Liver (tissue), 9 donors: Measurements from ENCODE around the gene CYBA. TPM values are rescaled to one million over a fixed set of nuclear protein-coding genes. Genes with fewer than 3 reads are reported as not detected.

Source experiments
- DNase-seq: peaks from one replicate; pipeline ENCODE4 v3.0.0-alpha.2; 2017; ENCODE audit warnings: low spot score
- H3K27ac ChIP-seq, 2 donors: one replicate each; pipeline ENCODE4 v1.7.0; 2013; ENCODE audit warnings: inconsistent platforms in 2 of 2, low read length in 2 of 2, control low read depth in 1 of 2, low read depth in 1 of 2, mild to moderate bottlenecking in 1 of 2
- H3K27me3 ChIP-seq, 4 donors: one replicate each; pipeline versions ENCODE4 v1.6.1 to v1.7.0; 2013; ENCODE audit warnings: low read length in 3 of 4, inconsistent platforms in 1 of 4, mild to moderate bottlenecking in 1 of 4, moderate library complexity in 1 of 4; ENCODE audit not compliant: control insufficient read depth in 4 of 4, insufficient read depth in 4 of 4
- H3K36me3 ChIP-seq, 4 donors: one replicate each; pipeline versions ENCODE4 v1.6.1 to v1.7.0; 2013; ENCODE audit warnings: low read length in 3 of 4, mild to moderate bottlenecking in 3 of 4, low read depth in 1 of 4, moderate library complexity in 1 of 4; ENCODE audit not compliant: control insufficient read depth in 4 of 4, insufficient read depth in 3 of 4
- H3K4me1 ChIP-seq, 4 donors: one replicate each; pipeline versions ENCODE4 v1.6.1 to v1.7.0; 2013; ENCODE audit warnings: low read length in 3 of 4, mild to moderate bottlenecking in 3 of 4, moderate library complexity in 1 of 4; ENCODE audit not compliant: control insufficient read depth in 4 of 4, insufficient read depth in 4 of 4
- H3K4me3 ChIP-seq, 3 donors: one replicate each; pipeline versions ENCODE4 v1.6.1 to v1.7.0; 2013; ENCODE audit warnings: low read length in 3 of 3, control low read depth in 1 of 3, low read depth in 1 of 3, mild to moderate bottlenecking in 1 of 3
- H3K9ac ChIP-seq, 2 donors: one replicate each; pipeline ENCODE4 v1.7.0; 2013; ENCODE audit warnings: low read length in 2 of 2, mild to moderate bottlenecking in 2 of 2, moderate library complexity in 2 of 2, control low read depth in 1 of 2, low read depth in 1 of 2
- H3K9me3 ChIP-seq, 4 donors: one replicate each; pipeline versions ENCODE4 v1.6.1 to v1.7.0; 2013; ENCODE audit warnings: low read length in 3 of 4; ENCODE audit not compliant: control insufficient read depth in 4 of 4
- ATF3 ChIP-seq: IDR thresholded peaks from 2 replicates; pipeline ENCODE4 v1.6.1; 2016; ENCODE audit warnings: antibody characterized with exemption
- EGR1 ChIP-seq, 2 donors: IDR thresholded peaks; 2 replicates each; pipeline ENCODE4 v1.6.1; 2016 to 2018; ENCODE audit warnings: antibody characterized with exemption in 2 of 2, low read depth in 2 of 2
- HNF4A ChIP-seq, 2 donors: conservative IDR thresholded peaks; 2 replicates each; pipeline ENCODE4 v1.6.1; 2016; ENCODE audit warnings: antibody characterized with exemption in 2 of 2, mild to moderate bottlenecking in 2 of 2
- HNF4G ChIP-seq: IDR thresholded peaks from 2 replicates; pipeline ENCODE4 v1.6.1; 2016; ENCODE audit warnings: antibody characterized with exemption
- NR2F2 ChIP-seq: IDR thresholded peaks from 2 replicates; pipeline ENCODE4 v1.6.1; 2016; ENCODE audit warnings: antibody characterized with exemption
- RAD21 ChIP-seq, 2 donors: IDR thresholded peaks; 2 replicates each; pipeline ENCODE4 v1.6.1; 2016; ENCODE audit warnings: antibody characterized with exemption in 2 of 2, mild to moderate bottlenecking in 2 of 2
- REST ChIP-seq: IDR thresholded peaks from 2 replicates; pipeline ENCODE4 v1.6.1; 2016; ENCODE audit warnings: antibody characterized with exemption, mild to moderate bottlenecking
- RXRA ChIP-seq, 2 donors: IDR thresholded peaks; 2 replicates each; pipeline ENCODE4 v1.6.1; 2017 to 2018; ENCODE audit warnings: antibody characterized with exemption in 2 of 2, mild to moderate bottlenecking in 1 of 2
- YY1 ChIP-seq: IDR thresholded peaks from 2 replicates; pipeline ENCODE4 v1.6.1; 2016; ENCODE audit warnings: antibody characterized with exemption, mild to moderate bottlenecking
- ZBTB33 ChIP-seq: IDR thresholded peaks from 2 replicates; pipeline ENCODE4 v1.6.1; 2016; ENCODE audit warnings: antibody characterized with exemption
- WGBS: extraction: QIAGEN DNeasy Blood & Tissue Kit; methylation state at CpG from one replicate; pipeline ENCODE4 v1.1.7; 2013; 5-methylcytosine and 5-hydroxymethylcytosine counted together
- polyA plus RNA-seq, 2 donors: library from polyadenylated mRNA; stranded (reverse) in 1 of 2; unstranded in 1 of 2; fragments of 200-250 nt in 1 of 2; fragments of >200 nt in 1 of 2; fragmentation: Nextera tagmentation in 1 of 2; extraction: Ambion mirVana in 1 of 2; gene quantifications; one replicate each; pipeline versions ENCODE4 v1.2.1 to v1.2.3, GENCODE V29; 2013 to 2015
- total RNA-seq, 2 donors: library from RNA; depleted of rRNA; stranded (reverse); fragments of >200 nt; gene quantifications; one replicate each; pipeline ENCODE4 v1.2.3, GENCODE V29; 2014
- TF ChIP-seq, protein P1 (sequence below): IDR thresholded peaks from 2 replicates; pipeline ENCODE4 v1.6.1; 2016; ENCODE audit warnings: antibody characterized with exemption
- TF ChIP-seq, protein P2 (sequence below): fragments of 150-350 bp; IDR thresholded peaks from 2 replicates; pipeline ENCODE4 v1.5.1; 2017; ENCODE audit warnings: improper control_type of control experiment, low read depth, low read length; ENCODE audit not compliant: missing input control
- donor health status: healthy.
- donor health status: healthy.
- donor health status: healthy.
- donor health status: healthy.
- donor health status: healthy.

CYBA gene
- total and polyA plus RNA-seq, 4 donors: 39.0 to 217 (median 52.6) TPM

DNA sequence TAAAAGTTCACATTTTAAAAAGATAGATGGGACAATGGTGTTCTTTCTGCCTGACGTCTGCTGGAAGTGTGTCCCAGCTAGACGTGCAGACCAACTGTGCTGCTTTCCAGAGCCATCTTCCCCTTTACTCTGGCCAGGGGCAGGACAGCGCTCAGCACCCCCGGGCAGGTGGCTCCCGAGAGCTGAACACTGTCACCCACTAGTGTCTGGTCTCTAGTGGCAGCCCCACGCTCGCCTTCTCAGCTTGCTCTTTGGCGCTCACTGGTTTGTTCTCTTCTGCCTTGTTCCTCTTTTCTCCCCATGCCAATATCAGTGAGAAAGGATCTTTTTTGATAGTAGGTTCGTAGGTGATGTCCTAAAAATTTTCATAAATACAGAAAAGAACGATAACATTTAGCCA is 54.9 kb downstream of the CYBA start:
- H3K27ac ChIP-seq: no peak overlapping the region
- H3K27me3 ChIP-seq: no peaks in the 10 kb centered on the region
- no peak for TF ChIP-seq NR2F2
- TF ChIP-seq HNF4A (conservative IDR thresholded peaks at IDR 0.05): no peak
- TF ChIP-seq YY1: no peak
- TF ChIP-seq, protein P1, sequence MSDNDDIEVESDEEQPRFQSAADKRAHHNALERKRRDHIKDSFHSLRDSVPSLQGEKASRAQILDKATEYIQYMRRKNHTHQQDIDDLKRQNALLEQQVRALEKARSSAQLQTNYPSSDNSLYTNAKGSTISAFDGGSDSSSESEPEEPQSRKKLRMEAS: no peak
- no peak for TF ChIP-seq HNF4G
- TF ChIP-seq EGR1 (IDR thresholded peaks at IDR 0.05; ENCODE audit: low read depth in 2 of 2): no peak
- TF ChIP-seq REST: no peak
- H3K4me3 ChIP-seq: no peak overlapping the region
- H3K9me3 ChIP-seq: no peaks in the 10 kb centered on the region
- no peak for DNase-seq
- H3K4me1 ChIP-seq: peaks cover 0 to 28% (median 19%) of the 10 kb centered on the region in 4 donors
- peaks cover 4 to 13% (median 11%) of the 10 kb centered on the region in 4 donors for H3K36me3 ChIP-seq
- 93% methylated on average over 10 of the region's 10 CpGs for WGBS
- H3K9ac ChIP-seq: no peak overlapping the region

- H3K36me3 ChIP-seq: peaks cover 4 to 10% (median 9%) of the 10 kb centered on the region in 4 donors
- 89% methylated on average over 6 of the region's 6 CpGs for WGBS
These were observed 55.8 kb downstream of the CYBA start for GRCh38 chr16:88595101-88595500.

DNA sequence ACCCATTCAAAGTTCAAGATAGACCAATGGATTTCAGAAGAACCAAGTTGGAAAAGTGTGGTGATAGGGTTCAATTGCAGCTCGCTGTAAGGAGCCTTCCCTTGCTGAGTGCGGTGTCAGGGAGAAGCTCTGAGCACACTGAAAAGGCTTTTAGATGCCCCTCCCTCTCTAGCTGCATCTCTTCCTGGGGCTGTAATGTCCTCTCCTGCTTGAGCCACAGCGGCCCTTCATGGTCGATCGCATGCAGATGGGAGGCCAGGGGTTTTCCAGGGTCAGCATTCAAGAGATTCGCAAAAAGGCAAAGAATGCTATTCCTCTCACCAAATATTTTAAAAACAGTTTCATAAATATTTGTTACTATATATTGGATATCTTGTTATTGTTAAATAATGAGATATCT is 56.9 kb downstream of the CYBA start:
- H3K27ac ChIP-seq: no peak overlapping the region
- H3K27me3 ChIP-seq: no peaks in the 10 kb centered on the region
- peaks cover 0 to 22% (median 12%) of the 10 kb centered on the region in 4 donors for H3K36me3 ChIP-seq
- 91% methylated on average over 6 of the region's 6 CpGs for WGBS
- H3K9ac ChIP-seq: no peak overlapping the region
- no peak for DNase-seq
- peaks cover 0 to 13% (median 11%) of the 10 kb centered on the region in 4 donors for H3K4me1 ChIP-seq
- no peaks in the 10 kb centered on the region for H3K9me3 ChIP-seq
- H3K4me3 ChIP-seq: no peak overlapping the region
- TF ChIP-seq RXRA (IDR thresholded peaks at IDR 0.05) (no peak), YY1 (no peak), ZBTB33 (no peak), ATF3 (no peak)
- TF ChIP-seq, protein P2, sequence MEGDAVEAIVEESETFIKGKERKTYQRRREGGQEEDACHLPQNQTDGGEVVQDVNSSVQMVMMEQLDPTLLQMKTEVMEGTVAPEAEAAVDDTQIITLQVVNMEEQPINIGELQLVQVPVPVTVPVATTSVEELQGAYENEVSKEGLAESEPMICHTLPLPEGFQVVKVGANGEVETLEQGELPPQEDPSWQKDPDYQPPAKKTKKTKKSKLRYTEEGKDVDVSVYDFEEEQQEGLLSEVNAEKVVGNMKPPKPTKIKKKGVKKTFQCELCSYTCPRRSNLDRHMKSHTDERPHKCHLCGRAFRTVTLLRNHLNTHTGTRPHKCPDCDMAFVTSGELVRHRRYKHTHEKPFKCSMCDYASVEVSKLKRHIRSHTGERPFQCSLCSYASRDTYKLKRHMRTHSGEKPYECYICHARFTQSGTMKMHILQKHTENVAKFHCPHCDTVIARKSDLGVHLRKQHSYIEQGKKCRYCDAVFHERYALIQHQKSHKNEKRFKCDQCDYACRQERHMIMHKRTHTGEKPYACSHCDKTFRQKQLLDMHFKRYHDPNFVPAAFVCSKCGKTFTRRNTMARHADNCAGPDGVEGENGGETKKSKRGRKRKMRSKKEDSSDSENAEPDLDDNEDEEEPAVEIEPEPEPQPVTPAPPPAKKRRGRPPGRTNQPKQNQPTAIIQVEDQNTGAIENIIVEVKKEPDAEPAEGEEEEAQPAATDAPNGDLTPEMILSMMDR: no peak
- TF ChIP-seq, protein P1: no peak

More at GRCh38 chr16:88595101-88595500, 55.8 kb downstream of the CYBA start:
- TF ChIP-seq HNF4A (conservative IDR thresholded peaks at IDR 0.05): no peak
- TF ChIP-seq RXRA (IDR thresholded peaks at IDR 0.05): no peak
- no peak for TF ChIP-seq EGR1 (IDR thresholded peaks at IDR 0.05; ENCODE audit: low read depth in 2 of 2)
- TF ChIP-seq, protein P1: no peak
- TF ChIP-seq HNF4G: no peak
- no peak for TF ChIP-seq RAD21 (IDR thresholded peaks at IDR 0.05)
- TF ChIP-seq, protein P2: no peak
- no peak for DNase-seq
- H3K9me3 ChIP-seq: no peaks in the 10 kb centered on the region
- no peaks in the 10 kb centered on the region for H3K27me3 ChIP-seq
- H3K27ac ChIP-seq: no peak overlapping the region
- peaks cover 0 to 22% (median 14%) of the 10 kb centered on the region in 4 donors for H3K4me1 ChIP-seq
- no peak overlapping the region for H3K9ac ChIP-seq
- no peak overlapping the region for H3K4me3 ChIP-seq
